Ammon's horn (tissue), 1 donor: ENCODE data around the gene AGRP.

Source experiments
- DNase-seq: peaks from one replicate; pipeline ENCODE4 v3.0.0-alpha.2; 2016; ENCODE audit warnings: low spot score

Gene AGRP

GRCh38 chr16:67463691-67464090 lies 19.7 kb downstream of the AGRP start:
- DNase-seq, result no peak

GRCh38 chr16:67463059-67463458 lies 20.3 kb downstream of the AGRP start:
- DNase-seq, result no peak

- DNase-seq, result no peak
These were observed 21.1 kb downstream of the AGRP start for GRCh38 chr16:67462279-67462655.

- DNase-seq, result no peak
These were observed 21.6 kb downstream of the AGRP start for GRCh38 chr16:67461600-67462278.

GRCh38 chr16:67460961-67461360 lies 22.4 kb downstream of the AGRP start:
- DNase-seq, result no peak

- no peak for DNase-seq
These were observed 23.2 kb downstream of the AGRP start for GRCh38 chr16:67460168-67460567.

- DNase-seq, result no peak
These were observed 23.5 kb downstream of the AGRP start for GRCh38 chr16:67459861-67460150.

GRCh38 chr16:67459066-67459860 lies 24.1 kb downstream of the AGRP start:
- peak; percentile 45 for DNase-seq

- no peak for DNase-seq
These were observed 25.2 kb downstream of the AGRP start for GRCh38 chr16:67458121-67458641.

GRCh38 chr16:67457611-67458010 lies 25.7 kb downstream of the AGRP start:
- DNase-seq, result no peak

GRCh38 chr16:67456391-67457081 lies 26.8 kb downstream of the AGRP start:
- DNase-seq, result peak; percentile 51

GRCh38 chr16:67454852-67455251 lies 28.5 kb downstream of the AGRP start:
- no peak for DNase-seq

GRCh38 chr16:67454104-67454503 lies 29.2 kb downstream of the AGRP start:
- no peak for DNase-seq

GRCh38 chr16:67451704-67452435 lies 31.5 kb downstream of the AGRP start:
- no peak for DNase-seq

GRCh38 chr16:67451061-67451703 lies 32.2 kb downstream of the AGRP start:
- DNase-seq, result peak; percentile 33

- no peak for DNase-seq
These were observed 33.6 kb downstream of the AGRP start for GRCh38 chr16:67449739-67450138.

GRCh38 chr16:67449336-67449735 lies 34.0 kb downstream of the AGRP start:
- DNase-seq, result no peak

- DNase-seq, result no peak
These were observed 34.8 kb downstream of the AGRP start for GRCh38 chr16:67448580-67448979.

- DNase-seq, result no peak
These were observed 35.8 kb downstream of the AGRP start for GRCh38 chr16:67447508-67448076.

GRCh38 chr16:67446968-67447507 lies 36.3 kb downstream of the AGRP start:
- no peak for DNase-seq
